WTC11 (cell line): ENCODE data around the gene TAOK3.

Experiments
- FOXJ3 ChIP-seq: sonication (generic); formaldehyde crosslinking; IDR thresholded peaks from 2 replicates; pipeline ENCODE4 v1.9.0; 2021; ENCODE audit warnings: missing genetic modification reagents, mild to moderate bottlenecking, borderline replicate concordance
- FOXP1 ChIP-seq: sonication (generic); formaldehyde crosslinking; IDR thresholded peaks from 2 replicates; pipeline ENCODE4 v1.8.0; 2022; ENCODE audit warnings: missing genetic modification reagents, mild to moderate bottlenecking, moderate library complexity, borderline replicate concordance
- NFYB ChIP-seq: sonication (generic); formaldehyde crosslinking; conservative IDR thresholded peaks from 2 replicates; pipeline ENCODE4 v1.8.0; 2022; ENCODE audit warnings: low read depth, missing genetic modification reagents
- TCF7 ChIP-seq: sonication (generic); formaldehyde crosslinking; IDR thresholded peaks from 2 replicates; pipeline ENCODE4 v1.8.0; 2022; ENCODE audit warnings: mild to moderate bottlenecking, low read depth, missing genetic modification reagents, moderate library complexity
- TF ChIP-seq, protein P1 (sequence below): sonication (generic); formaldehyde crosslinking; IDR thresholded peaks from 2 replicates; pipeline ENCODE4 v1.8.0; 2023; ENCODE audit warnings: missing genetic modification reagents
- TF ChIP-seq, protein P2 (sequence below): sonication (generic); formaldehyde crosslinking; IDR thresholded peaks from 2 replicates; pipeline ENCODE4 v1.8.1; 2022; ENCODE audit warnings: low read depth, missing genetic modification reagents, borderline replicate concordance
- TF ChIP-seq, protein P3 (sequence below): fragments of 200-600 bp; IDR thresholded peaks from 2 replicates; pipeline ENCODE4 v1.8.0; 2022; ENCODE audit warnings: antibody characterized with exemption
- TF ChIP-seq, protein P4 (sequence below): sonication (generic); formaldehyde crosslinking; IDR thresholded peaks from 2 replicates; pipeline ENCODE4 v1.8.0; 2022; ENCODE audit warnings: mild to moderate bottlenecking, missing genetic modification reagents
- TF ChIP-seq, protein P5 (sequence below): sonication (generic); formaldehyde crosslinking; IDR thresholded peaks from 2 replicates; pipeline ENCODE4 v1.8.0; 2022; ENCODE audit warnings: mild to moderate bottlenecking, missing genetic modification reagents
- TF ChIP-seq, protein P6 (sequence below): sonication (generic); formaldehyde crosslinking; IDR thresholded peaks from 2 replicates; pipeline ENCODE4 v1.8.1; 2023; ENCODE audit warnings: mild to moderate bottlenecking, missing genetic modification reagents, moderate library complexity
- TF ChIP-seq, protein P7 (sequence below): sonication (generic); formaldehyde crosslinking; IDR thresholded peaks from 2 replicates; pipeline ENCODE4 v1.8.1; 2023; ENCODE audit warnings: mild to moderate bottlenecking, missing genetic modification reagents

DNA sequence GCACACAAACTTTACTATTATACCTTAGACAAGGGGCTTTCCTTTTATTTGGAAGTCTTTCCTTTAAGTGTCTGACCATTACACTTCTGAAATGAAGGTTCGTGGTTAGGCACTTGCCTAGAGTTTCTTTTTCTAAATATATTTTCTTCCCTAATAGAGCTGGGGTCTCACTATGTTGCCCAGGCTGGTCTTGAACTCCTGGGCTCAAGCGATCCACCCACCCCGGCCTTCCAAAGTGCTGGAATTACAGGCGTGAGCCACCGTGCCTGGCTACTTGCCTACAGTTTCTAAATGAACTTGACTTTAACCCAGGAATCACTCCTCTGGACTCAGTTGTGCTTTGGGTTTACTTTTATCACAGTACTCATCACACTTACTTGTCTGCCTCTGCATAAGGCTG, 179.2 kb downstream of the TAOK3 start:
- TF ChIP-seq, protein P1, sequence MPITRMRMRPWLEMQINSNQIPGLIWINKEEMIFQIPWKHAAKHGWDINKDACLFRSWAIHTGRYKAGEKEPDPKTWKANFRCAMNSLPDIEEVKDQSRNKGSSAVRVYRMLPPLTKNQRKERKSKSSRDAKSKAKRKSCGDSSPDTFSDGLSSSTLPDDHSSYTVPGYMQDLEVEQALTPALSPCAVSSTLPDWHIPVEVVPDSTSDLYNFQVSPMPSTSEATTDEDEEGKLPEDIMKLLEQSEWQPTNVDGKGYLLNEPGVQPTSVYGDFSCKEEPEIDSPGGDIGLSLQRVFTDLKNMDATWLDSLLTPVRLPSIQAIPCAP (CRISPR knock-in tag), result no peak
- TF ChIP-seq, protein P2, sequence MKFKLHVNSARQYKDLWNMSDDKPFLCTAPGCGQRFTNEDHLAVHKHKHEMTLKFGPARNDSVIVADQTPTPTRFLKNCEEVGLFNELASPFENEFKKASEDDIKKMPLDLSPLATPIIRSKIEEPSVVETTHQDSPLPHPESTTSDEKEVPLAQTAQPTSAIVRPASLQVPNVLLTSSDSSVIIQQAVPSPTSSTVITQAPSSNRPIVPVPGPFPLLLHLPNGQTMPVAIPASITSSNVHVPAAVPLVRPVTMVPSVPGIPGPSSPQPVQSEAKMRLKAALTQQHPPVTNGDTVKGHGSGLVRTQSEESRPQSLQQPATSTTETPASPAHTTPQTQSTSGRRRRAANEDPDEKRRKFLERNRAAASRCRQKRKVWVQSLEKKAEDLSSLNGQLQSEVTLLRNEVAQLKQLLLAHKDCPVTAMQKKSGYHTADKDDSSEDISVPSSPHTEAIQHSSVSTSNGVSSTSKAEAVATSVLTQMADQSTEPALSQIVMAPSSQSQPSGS, result no peak
- TF ChIP-seq, protein P3, sequence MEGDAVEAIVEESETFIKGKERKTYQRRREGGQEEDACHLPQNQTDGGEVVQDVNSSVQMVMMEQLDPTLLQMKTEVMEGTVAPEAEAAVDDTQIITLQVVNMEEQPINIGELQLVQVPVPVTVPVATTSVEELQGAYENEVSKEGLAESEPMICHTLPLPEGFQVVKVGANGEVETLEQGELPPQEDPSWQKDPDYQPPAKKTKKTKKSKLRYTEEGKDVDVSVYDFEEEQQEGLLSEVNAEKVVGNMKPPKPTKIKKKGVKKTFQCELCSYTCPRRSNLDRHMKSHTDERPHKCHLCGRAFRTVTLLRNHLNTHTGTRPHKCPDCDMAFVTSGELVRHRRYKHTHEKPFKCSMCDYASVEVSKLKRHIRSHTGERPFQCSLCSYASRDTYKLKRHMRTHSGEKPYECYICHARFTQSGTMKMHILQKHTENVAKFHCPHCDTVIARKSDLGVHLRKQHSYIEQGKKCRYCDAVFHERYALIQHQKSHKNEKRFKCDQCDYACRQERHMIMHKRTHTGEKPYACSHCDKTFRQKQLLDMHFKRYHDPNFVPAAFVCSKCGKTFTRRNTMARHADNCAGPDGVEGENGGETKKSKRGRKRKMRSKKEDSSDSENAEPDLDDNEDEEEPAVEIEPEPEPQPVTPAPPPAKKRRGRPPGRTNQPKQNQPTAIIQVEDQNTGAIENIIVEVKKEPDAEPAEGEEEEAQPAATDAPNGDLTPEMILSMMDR, result no peak
- TF ChIP-seq TCF7 (no peak), FOXP1 (CRISPR knock-in tag) (no peak), NFYB (CRISPR knock-in tag) (no peak), FOXJ3 (no peak)
- TF ChIP-seq, protein P4, sequence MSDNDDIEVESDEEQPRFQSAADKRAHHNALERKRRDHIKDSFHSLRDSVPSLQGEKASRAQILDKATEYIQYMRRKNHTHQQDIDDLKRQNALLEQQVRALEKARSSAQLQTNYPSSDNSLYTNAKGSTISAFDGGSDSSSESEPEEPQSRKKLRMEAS, result no peak
- TF ChIP-seq, protein P5, sequence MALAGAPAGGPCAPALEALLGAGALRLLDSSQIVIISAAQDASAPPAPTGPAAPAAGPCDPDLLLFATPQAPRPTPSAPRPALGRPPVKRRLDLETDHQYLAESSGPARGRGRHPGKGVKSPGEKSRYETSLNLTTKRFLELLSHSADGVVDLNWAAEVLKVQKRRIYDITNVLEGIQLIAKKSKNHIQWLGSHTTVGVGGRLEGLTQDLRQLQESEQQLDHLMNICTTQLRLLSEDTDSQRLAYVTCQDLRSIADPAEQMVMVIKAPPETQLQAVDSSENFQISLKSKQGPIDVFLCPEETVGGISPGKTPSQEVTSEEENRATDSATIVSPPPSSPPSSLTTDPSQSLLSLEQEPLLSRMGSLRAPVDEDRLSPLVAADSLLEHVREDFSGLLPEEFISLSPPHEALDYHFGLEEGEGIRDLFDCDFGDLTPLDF (CRISPR knock-in tag), result no peak
- TF ChIP-seq, protein P6, sequence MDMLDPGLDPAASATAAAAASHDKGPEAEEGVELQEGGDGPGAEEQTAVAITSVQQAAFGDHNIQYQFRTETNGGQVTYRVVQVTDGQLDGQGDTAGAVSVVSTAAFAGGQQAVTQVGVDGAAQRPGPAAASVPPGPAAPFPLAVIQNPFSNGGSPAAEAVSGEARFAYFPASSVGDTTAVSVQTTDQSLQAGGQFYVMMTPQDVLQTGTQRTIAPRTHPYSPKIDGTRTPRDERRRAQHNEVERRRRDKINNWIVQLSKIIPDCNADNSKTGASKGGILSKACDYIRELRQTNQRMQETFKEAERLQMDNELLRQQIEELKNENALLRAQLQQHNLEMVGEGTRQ, result no peak
- TF ChIP-seq, protein P7, sequence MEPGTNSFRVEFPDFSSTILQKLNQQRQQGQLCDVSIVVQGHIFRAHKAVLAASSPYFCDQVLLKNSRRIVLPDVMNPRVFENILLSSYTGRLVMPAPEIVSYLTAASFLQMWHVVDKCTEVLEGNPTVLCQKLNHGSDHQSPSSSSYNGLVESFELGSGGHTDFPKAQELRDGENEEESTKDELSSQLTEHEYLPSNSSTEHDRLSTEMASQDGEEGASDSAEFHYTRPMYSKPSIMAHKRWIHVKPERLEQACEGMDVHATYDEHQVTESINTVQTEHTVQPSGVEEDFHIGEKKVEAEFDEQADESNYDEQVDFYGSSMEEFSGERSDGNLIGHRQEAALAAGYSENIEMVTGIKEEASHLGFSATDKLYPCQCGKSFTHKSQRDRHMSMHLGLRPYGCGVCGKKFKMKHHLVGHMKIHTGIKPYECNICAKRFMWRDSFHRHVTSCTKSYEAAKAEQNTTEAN (CRISPR knock-in tag), result no peak
